RWPE1 (cell line): ENCODE measurements around the gene GABPB1.

Experiments used
- CTCF ChIA-PET: fragments of 350-600 bp; sonication (Branson Sonifier 250); formaldehyde crosslinking; extraction: SDS; loops from one replicate; lab custom pipeline; 2021; lab: Yijun Ruan, JAX
- POLR2A ChIA-PET: fragments of 400-600 bp; formaldehyde crosslinking; extraction: SDS; loops from one replicate; lab custom pipeline; 2020; ENCODE audit warnings: antibody characterized with exemption; ENCODE audit not compliant: low non-redundant PET; lab: Yijun Ruan, JAX
- DNase-seq: peaks from one replicate; pipeline ENCODE4 v3.0.0; 2012; ENCODE audit warnings: low spot score
- H3K27ac ChIP-seq: fragments of 450-650 bp; 2 replicates; pipeline ENCODE4 v1.5.1; 2017
- TF ChIP-seq, protein P1 (sequence below): fragments of 450-650 bp; conservative IDR thresholded peaks from 2 replicates; pipeline ENCODE4 v1.5.1; 2017; ENCODE audit warnings: low read depth, mild to moderate bottlenecking

GABPB1 gene

DNA sequence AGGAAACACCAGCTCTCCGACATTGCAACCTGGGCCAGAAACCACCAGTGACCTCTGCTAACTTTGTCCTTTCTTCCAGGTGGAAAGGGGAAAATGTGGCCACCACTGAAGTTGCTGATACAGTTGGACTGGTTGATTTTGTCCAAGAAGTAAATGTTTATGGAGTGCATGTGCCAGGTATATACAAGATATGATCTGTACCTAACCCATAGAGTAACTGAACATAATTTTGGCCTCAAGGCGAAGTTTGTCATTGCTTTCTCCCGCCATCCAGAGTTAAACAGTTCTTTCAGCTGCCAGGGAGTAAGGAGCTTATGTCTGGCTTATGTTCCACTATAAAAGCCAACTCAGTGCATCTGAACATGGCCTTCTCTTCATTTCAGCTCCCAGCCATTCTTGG is 126.1 kb downstream of the GABPB1 start:
- H3K27ac ChIP-seq, result no peak overlapping the region
- ChIA-PET CTCF (interaction anchor here (0.6 to 0.9 kb wide), 3 partner anchors 8 to 77 kb away, joined by 3 to 4 read pairs (median 4); no protein-coding TSS in a partner anchor), POLR2A (no interaction called here)
- TF ChIP-seq, protein P1, sequence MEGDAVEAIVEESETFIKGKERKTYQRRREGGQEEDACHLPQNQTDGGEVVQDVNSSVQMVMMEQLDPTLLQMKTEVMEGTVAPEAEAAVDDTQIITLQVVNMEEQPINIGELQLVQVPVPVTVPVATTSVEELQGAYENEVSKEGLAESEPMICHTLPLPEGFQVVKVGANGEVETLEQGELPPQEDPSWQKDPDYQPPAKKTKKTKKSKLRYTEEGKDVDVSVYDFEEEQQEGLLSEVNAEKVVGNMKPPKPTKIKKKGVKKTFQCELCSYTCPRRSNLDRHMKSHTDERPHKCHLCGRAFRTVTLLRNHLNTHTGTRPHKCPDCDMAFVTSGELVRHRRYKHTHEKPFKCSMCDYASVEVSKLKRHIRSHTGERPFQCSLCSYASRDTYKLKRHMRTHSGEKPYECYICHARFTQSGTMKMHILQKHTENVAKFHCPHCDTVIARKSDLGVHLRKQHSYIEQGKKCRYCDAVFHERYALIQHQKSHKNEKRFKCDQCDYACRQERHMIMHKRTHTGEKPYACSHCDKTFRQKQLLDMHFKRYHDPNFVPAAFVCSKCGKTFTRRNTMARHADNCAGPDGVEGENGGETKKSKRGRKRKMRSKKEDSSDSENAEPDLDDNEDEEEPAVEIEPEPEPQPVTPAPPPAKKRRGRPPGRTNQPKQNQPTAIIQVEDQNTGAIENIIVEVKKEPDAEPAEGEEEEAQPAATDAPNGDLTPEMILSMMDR, result no peak
- no peak for DNase-seq

DNA sequence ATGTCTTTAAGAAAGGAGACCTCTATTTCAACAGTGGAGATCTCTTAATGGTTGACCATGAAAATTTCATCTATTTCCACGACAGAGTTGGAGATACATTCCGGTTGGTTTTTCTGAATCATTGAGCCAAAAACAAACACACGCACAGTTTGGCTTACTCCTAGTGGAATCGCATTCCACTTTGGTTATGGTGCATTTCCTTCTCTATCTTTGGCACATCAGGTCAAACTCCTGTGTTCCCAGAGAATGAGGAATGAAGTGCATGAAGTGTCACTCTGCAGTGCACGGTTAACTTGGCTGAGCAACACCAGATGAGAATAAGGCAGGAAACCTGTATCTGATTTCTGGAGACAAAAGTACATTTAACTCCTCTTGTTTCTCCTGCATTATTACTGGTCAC is 127.9 kb downstream of the GABPB1 start:
- CTCF ChIA-PET, result no interaction called here
- H3K27ac ChIP-seq, result no peak overlapping the region
- TF ChIP-seq, protein P1, result no peak
- POLR2A ChIA-PET, result no interaction called here
- no peak for DNase-seq

DNA sequence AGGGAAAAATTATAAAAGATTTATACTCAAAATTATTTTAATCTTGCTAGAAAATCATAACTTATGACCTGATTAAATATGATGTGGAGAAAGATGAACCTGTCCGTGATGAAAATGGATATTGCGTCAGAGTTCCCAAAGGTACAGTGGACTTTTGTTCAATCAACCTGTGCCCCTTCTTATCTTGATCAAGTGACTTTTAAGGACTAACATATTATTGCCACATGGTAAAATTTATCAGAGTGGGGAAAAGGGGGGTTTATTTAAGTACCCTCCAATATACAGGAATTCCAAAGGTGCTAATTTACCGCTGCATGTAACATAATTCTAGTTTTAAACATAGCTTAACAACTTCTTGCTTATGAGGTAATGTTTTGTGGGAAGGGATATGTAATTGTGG is 129.1 kb downstream of the GABPB1 start:
- ChIA-PET CTCF (interaction anchor here (0.7 kb wide), 1 partner anchor 806 kb away, joined by 3 read pairs; no protein-coding TSS in a partner anchor), POLR2A (no interaction called here)
- no peak for DNase-seq
- H3K27ac ChIP-seq, result no peak overlapping the region
- TF ChIP-seq, protein P1, result no peak
